ENCODE measurements around the gene SNX22.
A peak's percentile ranks its signal among the peaks of the same experiment; 100 is the strongest.

Gene SNX22

DNA sequence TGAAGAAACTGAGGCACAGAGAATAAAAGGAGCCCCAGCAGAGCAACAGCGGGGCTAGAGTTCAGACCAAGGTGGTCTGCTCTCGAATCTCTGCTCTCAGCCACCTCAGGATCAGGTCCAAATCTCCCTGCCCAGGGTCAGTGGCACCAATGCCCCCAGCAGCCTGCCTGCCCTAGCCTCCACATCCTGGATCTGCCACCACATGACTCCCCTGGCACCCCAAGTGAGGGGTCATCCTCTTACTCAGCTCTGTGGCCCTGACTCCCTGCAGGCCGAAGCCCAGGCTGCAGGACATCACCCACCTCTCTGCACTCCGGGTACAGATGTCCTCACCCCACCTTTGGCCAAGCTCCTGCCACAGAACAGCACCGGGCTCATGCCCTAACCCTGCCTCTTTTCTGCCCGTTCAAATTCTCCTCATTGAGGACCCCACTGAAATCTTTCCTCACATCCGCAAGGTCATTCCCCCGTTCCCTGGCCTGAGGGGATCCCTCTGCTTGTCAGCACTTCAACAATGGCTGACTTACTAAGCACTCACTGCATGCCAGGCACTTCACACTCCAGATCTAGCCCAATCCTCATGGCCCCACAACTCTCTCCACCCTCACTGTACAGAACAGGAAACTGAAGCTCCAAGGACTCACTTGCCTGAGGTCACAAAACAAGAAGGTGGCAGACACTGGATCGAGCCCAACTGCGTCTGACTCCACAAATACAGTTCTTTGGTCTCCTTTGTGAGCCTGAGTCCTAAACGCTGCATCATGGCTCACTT lies 7.0 kb downstream of the SNX22 start:
- no peak for DNase-seq

DNA sequence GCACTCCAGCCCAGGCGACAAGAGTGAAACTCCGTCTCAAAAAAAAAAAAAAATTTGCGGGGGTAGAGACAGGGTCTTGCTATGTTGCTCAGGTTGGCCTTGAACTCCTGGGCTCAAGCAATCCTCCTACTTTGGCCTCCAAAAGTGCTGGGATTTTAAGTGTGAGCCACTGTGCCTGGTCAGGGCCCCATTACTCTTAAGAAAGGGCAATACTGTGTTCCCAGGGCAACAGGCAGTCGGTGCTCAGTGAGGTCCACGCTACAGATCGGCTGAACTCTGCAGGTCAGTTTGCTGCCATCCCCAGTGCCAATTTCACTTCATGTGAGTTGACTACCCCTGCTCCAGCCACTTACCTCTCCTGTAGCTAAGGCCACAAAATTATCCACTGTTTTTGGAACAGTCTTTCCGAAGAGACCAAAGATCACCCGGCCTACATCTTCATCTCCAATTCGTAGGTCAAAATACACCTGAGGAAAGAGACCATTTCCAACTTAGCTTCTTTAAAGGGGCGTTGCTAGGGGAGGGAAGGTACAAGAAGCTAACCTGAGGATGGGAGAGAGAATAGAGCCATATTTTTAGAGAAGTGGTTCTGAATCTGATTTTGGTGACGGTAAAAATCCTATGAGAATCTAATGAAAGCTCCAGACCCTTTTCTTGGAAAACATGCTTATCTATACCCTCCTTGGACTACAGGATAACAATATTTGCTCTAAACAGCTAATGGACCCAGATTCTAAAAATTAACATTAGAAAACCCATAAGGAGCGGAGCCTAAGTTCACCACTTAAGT lies 10.4 kb downstream of the SNX22 start:
- DNase-seq, result no peak

DNA sequence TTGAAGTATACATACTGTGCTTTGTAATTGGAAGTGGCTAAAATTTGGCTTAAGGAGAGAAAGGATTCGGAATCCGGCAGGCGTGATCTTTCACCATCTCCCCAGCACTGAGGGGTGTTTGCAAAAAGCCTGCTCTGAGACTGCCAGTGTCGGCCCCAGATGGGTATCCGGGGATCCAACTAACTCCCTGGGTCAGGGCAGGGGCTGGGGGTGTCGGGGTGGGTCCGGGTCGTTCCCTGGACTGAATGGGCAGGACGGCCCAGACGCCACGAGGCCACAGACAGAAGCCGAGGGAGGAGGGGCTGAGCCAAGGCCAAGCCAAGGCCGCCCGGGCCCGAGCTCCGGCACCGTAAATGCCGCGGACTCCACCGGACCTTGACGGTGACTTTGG lies 10.9 kb downstream of the SNX22 start:
- no peak for DNase-seq

DNA sequence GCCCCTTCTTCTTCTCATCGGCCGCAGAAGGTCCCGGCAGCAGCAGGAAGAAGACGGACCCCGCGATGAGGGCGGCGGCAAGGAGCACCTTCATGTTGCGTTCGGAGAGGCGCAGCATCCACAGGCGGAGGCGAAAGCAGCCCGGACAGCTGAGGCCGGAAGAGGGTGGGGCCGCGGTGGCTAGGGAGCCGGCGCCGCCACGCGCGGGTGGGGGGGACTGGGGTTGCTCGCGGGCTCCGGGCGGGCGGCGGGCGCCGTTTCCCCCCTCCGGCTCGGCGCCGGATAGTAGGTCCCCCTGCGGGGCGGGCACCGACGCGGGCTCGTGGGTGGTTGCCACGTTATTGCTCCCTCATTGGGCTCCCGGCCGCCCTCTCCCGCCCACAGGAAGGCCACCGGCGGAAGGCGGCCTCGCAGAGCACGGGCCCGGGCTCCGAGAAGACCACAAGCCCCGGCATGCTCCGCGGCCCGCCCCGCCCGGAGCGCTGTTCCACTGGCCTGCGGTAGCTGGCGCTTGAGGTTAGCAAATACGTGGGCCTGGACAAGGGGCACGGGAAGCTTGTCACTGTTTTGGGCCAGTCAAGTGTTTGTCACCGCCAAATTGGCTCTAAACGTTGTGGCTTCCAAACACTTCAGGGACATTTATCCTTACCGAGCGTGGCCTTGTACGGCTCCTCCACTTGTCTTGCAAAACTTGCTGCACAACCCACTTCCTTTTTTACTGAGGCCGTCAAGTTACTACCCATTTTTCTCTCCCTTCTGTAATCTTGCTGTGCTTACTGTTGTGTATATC lies 11.5 kb downstream of the SNX22 start, which contains the start of gene PPIB:
Gene PPIB, minus strand, starts transcription at position 154 of the 790 bp plus-strand sequence. Its CDS starts 36 bp downstream, at position 118.
- peak; percentile 98 for DNase-seq

DNA sequence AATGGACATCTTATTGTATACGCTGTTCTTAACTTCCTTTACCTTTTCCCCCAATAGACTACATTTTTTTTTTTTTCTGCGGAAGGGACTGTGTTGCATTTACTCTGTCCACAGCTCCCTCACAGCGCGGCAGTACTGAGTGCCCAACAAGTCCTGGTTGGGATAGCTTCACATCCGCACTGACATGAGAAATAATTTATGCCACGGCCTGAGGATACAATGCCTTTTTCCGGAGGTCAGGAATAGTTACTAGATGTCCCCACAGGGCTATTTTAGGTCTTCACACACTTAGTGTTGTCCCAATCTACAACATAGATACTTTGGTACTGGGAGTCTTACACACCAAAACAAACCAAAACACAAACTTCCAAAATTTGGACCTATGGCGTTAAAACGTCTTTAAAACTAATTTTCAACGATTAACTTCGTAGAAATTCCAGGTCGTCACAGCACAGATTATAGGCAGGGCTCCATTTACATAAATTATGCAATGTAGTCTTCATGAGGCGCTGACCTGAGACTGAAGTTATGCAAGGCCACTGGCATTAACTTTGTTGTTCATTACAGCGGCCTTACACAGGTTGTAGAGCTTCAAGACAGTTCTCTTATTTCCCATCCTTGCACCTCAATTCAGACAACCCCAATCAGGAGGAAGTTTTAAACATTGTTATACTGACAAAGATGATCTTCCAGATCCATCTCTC lies 12.3 kb downstream of the SNX22 start:
- peak; percentile 30 for DNase-seq

DNA sequence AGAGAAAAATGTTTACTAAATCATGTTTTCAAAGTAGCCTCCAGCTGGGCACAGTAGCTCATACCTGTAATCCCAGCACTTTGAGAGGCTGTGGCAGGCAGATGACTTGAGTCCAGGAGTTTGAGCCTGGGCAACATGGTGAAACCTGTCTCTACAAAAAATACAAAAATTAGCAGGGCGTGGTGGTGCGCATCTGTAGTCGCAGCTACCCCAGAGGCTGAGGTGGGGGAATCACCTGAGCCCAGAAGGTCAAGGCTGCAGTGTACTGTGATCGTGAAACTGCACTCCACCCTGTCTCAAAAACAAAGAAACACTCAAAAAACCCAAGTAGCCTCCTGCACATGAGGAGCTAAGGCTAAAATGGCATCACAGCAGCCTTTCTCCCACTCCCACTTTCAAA lies 12.9 kb downstream of the SNX22 start:
- DNase-seq, result no peak

DNA sequence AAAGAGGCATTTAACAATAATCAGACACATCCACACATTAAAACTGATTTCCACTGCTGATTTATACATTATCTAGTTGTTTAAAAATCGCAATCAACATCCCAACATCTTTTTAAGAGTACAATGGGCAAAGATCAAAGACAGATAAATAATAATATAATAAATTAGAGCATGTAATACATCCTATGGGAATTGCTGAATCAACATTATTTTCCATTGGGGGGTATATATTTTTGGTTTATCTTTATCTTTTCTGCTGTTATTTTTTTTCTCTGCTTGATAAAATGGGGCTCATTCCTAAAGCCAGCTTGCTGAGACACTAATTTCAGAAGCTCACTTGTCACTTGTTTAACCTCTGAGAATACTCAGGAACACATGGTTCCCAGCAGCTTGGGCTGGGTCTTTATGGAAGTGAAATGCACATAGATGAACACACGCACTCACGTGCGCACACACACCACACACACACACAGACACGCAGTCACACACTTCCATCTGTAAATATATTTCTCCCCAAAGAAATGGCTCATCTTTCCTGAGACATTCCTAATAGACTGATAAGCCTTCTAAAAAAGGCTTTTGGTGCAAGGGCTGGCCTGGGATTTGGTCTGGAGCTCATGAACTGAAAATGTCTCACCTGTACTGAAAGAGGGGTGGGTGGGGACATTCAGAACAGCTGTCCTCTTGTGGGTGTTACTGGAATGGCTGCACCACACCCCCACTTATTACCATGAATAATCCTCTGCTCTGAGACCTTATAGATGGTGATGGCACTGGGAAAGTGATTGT lies 14.8 kb downstream of the SNX22 start:
- no peak for DNase-seq

DNA sequence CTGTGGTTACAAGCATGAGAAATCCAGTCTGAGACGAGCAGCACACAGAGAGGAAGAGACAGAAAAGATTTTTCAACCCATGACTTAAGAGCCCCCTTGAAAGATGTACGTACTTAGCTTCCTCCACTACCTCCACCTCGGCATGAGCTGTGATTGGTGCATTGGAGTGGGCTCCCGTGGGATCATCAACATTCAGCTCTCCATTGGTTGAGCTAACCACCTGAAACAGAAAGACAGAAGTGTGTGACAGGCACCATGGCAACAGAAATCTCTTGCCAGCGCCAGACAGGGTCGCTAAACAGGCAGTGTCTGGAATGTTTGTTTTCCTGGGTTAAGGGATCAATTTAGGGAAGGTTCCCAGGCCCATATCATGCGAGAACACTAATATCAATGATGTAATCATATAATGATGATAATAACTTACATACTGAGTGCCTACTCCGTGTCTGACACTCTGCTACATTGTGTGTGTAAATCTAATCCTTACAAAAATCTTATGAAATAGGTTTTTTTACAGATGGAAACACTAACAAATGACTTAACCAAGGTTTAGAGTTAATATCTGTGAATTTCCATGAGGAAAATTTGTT lies 28.8 kb downstream of the SNX22 start:
- DNase-seq, result no peak

DNA sequence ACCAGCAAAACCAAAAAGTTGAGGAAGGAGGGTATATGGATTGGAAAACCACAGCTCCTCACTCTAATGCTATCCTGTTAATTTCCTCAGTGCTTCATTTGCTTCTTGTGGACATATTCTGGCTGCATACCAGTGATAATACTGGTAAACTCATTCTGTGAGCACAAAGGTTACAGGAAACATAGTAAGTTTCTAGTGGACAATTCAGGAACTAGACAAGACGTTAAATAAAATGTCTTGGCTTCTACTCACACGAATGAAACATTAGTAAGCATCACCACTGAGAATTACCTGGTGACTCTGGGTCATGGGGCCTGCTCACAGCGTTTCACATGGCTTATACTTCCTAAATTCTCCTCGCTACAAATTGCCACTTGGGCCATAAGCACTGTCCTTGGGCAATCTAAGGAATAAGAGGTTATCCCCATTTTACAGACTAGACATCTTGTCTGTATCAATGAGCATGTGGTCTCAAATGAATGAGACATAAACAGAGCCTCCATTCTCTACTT lies 31.4 kb downstream of the SNX22 start:
- DNase-seq, result no peak

DNA sequence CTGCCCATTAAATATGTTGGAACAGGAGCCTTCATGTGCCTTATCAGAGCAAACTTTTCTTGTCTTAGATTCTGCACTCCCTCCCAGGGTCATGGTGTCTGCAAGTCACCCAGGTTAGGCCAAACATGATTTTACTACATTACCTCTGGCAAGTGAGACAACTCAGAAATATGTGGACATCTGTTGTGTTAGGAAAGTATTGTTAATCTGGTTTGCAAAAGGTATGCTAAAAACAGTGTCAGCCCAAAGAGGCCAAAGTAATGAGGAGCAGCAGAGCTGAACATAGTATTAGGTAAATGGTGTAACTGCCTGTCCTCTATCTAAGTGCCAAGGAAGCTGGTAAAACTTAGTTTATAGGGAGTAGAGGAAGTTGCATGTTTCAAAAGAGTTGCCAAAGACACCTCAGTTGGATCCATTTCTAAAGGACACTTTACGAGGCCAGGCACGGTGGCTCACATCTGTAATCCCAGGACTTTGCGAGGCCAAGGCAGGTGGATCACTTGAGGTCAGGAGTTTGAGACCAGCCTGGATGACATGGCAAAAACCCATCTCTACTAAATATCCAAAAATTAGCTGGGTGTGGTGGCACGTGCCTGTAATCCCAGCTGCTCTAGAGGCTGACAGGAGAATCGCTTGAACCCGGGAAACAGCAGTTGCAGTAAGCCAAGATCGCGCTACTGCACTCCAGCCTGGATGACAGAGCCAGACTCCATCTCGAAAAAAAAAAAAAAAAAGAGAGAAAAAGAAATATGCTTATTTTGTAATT lies 33.8 kb downstream of the SNX22 start:
- DNase-seq, result no peak

DNA sequence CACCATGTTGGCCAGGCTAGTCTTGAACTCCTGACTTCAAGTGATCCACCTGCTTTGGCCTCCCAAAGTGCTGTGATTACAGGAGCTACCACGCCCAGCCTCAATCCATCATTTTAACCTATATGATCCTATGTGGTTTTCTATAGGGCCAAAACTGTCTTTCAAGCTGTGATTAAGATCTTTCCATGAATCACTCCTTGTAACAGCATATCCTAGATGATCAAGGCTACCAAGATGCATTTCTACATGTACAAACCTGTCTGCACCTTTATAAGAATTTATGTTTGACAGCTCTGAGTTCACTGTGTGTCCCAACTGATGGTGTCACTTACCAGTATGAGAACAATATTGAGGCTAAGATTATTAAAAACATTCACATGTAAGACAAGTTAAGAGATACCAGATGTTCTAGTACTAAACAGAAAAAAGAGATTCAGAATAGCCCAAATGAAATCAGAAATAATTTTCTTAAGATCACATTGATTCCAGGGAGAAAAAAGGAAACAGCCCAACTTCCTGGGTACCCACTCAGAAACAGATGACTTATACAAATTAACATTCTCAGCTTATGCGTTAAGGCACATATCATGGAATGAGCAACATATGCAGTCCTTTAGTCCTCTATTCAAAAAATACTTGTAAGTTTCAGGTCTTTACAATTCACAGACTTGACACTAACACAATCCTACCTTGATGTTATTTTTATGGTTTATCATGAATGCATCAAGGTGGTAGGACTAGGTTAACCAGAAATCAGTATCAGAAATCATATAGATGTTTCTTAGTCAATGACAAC lies 36.1 kb downstream of the SNX22 start:
- no peak for DNase-seq

DNA sequence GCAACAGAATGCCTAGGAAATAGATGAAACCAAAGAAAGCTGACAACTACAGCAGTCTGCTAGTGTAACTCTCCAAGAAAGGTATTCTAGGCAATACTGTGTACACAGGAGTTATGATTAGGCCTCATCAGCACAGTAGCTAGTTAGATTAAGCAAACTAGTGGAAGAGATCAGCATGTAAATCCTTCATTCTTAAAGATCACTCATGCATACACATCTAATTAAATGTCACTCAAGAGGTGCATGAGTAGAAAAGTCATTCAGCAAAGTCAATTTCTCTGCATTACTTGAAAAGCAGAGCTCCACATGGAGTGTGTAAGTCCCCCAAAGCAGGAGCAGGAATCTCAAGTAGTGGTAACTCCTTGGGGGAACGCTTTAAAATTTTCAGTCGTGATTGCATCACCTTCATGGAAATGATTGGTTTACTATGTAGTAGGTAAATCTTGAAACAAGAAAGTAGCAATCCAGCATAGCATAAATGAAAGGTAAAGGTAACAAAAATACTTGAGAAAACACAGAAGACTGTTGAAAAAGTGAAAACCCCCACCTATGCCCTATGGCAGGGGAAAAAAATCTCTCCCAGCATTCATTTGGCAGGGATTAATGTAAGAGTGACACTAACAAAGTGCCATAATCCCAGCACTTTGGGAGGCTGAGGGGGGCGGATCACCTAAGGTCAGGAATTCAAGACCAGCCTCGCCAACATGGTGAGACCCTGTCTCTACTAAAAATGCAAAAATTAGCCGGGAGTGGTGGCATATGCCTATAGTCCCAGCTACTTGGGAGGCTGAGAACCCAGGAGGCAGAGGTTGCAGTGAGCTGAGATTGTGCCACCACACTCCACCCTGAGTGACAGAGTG lies 40.7 kb downstream of the SNX22 start:
- DNase-seq, result no peak

DNA sequence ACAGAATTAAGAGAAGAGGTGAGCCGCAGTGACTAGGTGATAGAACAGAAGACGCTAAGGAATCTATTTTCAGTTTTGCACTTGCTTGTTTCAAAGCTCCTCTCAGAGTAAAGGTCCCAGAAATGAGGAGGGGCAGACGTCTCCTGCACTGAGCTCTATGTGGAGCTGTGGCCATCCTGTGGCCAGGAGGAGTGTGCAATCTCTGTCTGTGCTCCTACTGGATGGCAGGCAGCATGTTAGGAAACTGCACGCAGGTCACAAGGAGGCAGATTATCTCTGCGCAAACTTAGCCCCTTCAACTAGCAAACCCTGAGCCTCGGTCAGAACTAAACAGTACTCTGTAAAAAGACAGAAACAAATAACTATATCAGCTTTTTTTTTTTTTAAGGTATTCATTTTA lies 42.4 kb downstream of the SNX22 start:
- DNase-seq, result no peak

DNA sequence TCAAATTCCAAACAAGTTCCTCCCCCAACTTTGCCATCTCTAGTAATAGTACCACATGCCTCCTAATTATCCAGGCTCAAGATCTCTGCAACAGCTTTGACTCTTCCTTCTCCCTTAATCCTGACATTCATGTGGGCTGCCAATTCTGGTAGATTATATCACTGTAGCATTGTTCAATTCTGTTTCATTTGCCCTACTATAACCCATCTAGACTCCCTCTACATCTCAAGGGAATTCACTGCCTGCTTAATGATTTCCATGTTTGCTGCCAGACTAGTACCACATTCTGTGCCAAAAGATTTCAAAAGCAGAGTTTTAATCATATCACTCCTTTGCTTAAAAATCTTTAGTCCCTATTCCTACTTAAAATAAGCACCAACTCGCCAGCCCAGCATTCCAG lies 45.9 kb downstream of the SNX22 start:
- DNase-seq, result no peak

DNA sequence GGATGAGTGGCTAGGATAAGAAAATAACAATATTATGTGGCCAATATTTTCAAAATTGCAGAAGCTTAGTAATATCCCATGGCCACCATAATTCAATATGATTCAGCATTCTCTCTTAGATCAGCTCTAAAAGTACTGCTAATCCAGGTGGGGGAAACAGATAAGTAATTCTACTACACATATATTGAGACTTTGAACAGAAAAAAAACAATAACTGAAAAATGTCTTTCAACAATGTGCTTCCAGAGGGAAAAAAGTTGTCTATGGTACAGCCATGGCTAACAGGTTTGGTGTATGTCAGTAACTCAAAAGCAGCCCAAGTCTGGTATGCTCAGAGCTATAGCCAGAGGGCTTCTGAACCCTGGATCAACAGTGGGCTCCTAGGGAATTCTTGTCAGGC lies 53.7 kb downstream of the SNX22 start:
- DNase-seq, result no peak
